GM12878 (cell line): ENCODE measurements around the gene CALN1. TPM values are rescaled to one million over a fixed set of nuclear protein-coding genes. Genes with fewer than 3 reads are reported as not detected.

ENCODE experiments used
- ATAC-seq: fragments of 200-7000 bp; cut with Tn5 transposase; 3 replicates; pipeline ENCODE4 v1.9.1; 2020; ENCODE audit warnings: mild to moderate bottlenecking, moderate library complexity
- BruUV-seq: library from RNA; stranded (reverse); fragments of 400-500 nt; replicated peaks from 2 replicates; lab custom pipeline; 2021; lab: Mats Ljungman, UMichigan
- CTCF ChIA-PET: fragments of 300-600 bp; sonication (Branson Sonifier 250); formaldehyde crosslinking; extraction: SDS; loops from one replicate; lab custom pipeline; 2021; ENCODE audit warnings: inconsistent platforms; lab: Yijun Ruan, JAX
- POLR2A ChIA-PET: fragments of 350-600 bp; formaldehyde crosslinking; extraction: SDS; loops from one replicate; lab custom pipeline; 2021; ENCODE audit warnings: inconsistent platforms; lab: Charles Lee
- RAD21 ChIA-PET: fragments of 300-600 bp; sonication (Branson Sonifier 250); formaldehyde crosslinking; loops from one replicate; lab custom pipeline; 2023; ENCODE audit warnings: antibody characterized with exemption; ENCODE audit not compliant: unreplicated experiment; lab: Charles Lee
- SMC1A ChIA-PET: fragments of 300-600 bp; sonication (Branson Sonifier 250); formaldehyde crosslinking; loops from one replicate; lab custom pipeline; 2023; ENCODE audit not compliant: unreplicated experiment, uncharacterized antibody; lab: Charles Lee
- DNase-seq: peaks from one replicate; pipeline ENCODE4 v3.0.0-alpha.2; 2011; ENCODE audit warnings: low read depth, low spot score
- FAIRE-seq: peaks from 3 replicates; lab custom pipeline; 2011; peaks lifted over from hg19 to GRCh38; lab: Jason Lieb, UNC
- H2AFZ ChIP-seq: 2 replicates; pipeline ENCODE4 v1.6.0; 2011; ENCODE audit warnings: low read depth, low read length, control low read depth; ENCODE audit not compliant: control insufficient read depth
- H3K27ac ChIP-seq: 2 replicates; pipeline ENCODE4 v1.5.1; 2011; ENCODE audit warnings: control low read depth; ENCODE audit not compliant: control insufficient read depth, insufficient read depth
- H3K27me3 ChIP-seq, 2 experiments: replicated peaks in 1 of 2; 2 replicates each; pipeline versions ENCODE4 v1.6.0 to v1.6.1; 2011; ENCODE audit warnings: low read length in 1 of 2; ENCODE audit not compliant: control insufficient read depth in 2 of 2, insufficient read depth in 2 of 2
- H3K36me3 ChIP-seq, 2 experiments: 2 replicates each; pipeline ENCODE4 v1.5.1; 2011; ENCODE audit warnings: low read length in 1 of 2; ENCODE audit not compliant: control insufficient read depth in 2 of 2, insufficient read depth in 2 of 2
- H3K4me1 ChIP-seq: 2 replicates; pipeline ENCODE4 v1.6.1; 2011; ENCODE audit warnings: mild to moderate bottlenecking, low read length, moderate library complexity, mixed read lengths; ENCODE audit not compliant: control insufficient read depth, insufficient read depth
- H3K4me2 ChIP-seq: 2 replicates; pipeline ENCODE4 v1.6.0; 2011; ENCODE audit warnings: control low read depth; ENCODE audit not compliant: control insufficient read depth, insufficient read depth
- H3K4me3 ChIP-seq: fragments of 200-600 bp; sonication (generic); 2 replicates; pipeline ENCODE4 v1.5.1; 2016
- H3K79me2 ChIP-seq: 2 replicates; pipeline ENCODE4 v1.6.0; 2011; ENCODE audit warnings: low read length; ENCODE audit not compliant: control insufficient read depth, insufficient read depth
- H3K9ac ChIP-seq: 2 replicates; pipeline ENCODE4 v1.8.0; 2011; ENCODE audit warnings: low read length, control low read depth, mixed read lengths; ENCODE audit not compliant: control insufficient read depth, insufficient read depth
- H3K9me3 ChIP-seq: replicated peaks from 3 replicates; pipeline ENCODE4 v1.5.1; 2011; ENCODE audit warnings: mild to moderate bottlenecking, low read length; ENCODE audit not compliant: control insufficient read depth, insufficient read depth
- H4K20me1 ChIP-seq: 2 replicates; pipeline ENCODE4 v1.6.0; 2011; ENCODE audit not compliant: control insufficient read depth, insufficient read depth
- BCL3 ChIP-seq: IDR thresholded peaks from 2 replicates; pipeline ENCODE4 v1.6.1; 2011; ENCODE audit warnings: borderline replicate concordance, low read depth, mild to moderate bottlenecking, moderate library complexity, low read length; ENCODE audit not compliant: insufficient read depth, poor library complexity, severe bottlenecking
- CREB1 ChIP-seq: IDR thresholded peaks from 2 replicates; pipeline ENCODE4 v1.6.1; 2012; ENCODE audit warnings: low read depth, mild to moderate bottlenecking, inconsistent platforms
- HCFC1 ChIP-seq: fragments of 150-350 bp; IDR thresholded peaks from 2 replicates; pipeline ENCODE4 v1.6.1; 2014; ENCODE audit warnings: low read length
- ZBTB11 ChIP-seq: fragments of 450-650 bp; formaldehyde crosslinking; IDR thresholded peaks from 2 replicates; pipeline ENCODE4 v1.5.0; 2022; ENCODE audit warnings: mild to moderate bottlenecking, missing genetic modification characterization
- WGBS: methylation state at CpG from one replicate; pipeline ENCODE4 v1.1.6; 2016; ENCODE audit warnings: low lambda C conversion rate; ENCODE audit not compliant: insufficient replicate concordance, insufficient coverage; ENCODE audit errors: missing lambda C conversion rate; 5-methylcytosine and 5-hydroxymethylcytosine counted together
- in situ Hi-C: fragments of 300-500 bp; cut with MboI; formaldehyde crosslinking; loops from 9 replicates; pipeline ENCODE4 v1.14.3; 2018; ENCODE audit warnings: mixed read lengths
- intact Hi-C: fragments of 100-400 bp; cut with micrococcal nuclease; formaldehyde crosslinking; loops from one replicate; pipeline ENCODE4 v1.14.2; 2022; ENCODE audit not compliant: unreplicated experiment
- polyA plus RNA-seq, 11 experiments: library from polyadenylated mRNA; depleted of rRNA in 4 of 11; unstranded in 6 of 11; stranded (reverse) in 5 of 11; fragments of >200 nt; fragmentation: Nextera tagmentation in 4 of 11; fragmentation: Illumina TruSeq in 1 of 11; extraction: Ambion mirVana in 4 of 11; extraction: Trizol in 1 of 11; gene quantifications; 1 replicate in 1 of 11; 2 replicates in 10 of 11; pipeline versions ENCODE4 v1.2.1 to v1.2.3, GENCODE V29; 2011 to 2016; ENCODE audit warnings: inconsistent platforms in 2 of 11, missing spikeins in 2 of 11, low read depth in 1 of 11
- total RNA-seq, 4 experiments: library from RNA; depleted of rRNA in 3 of 4; stranded (reverse); fragments of >200 nt in 3 of 4; fragmentation: Illumina TruSeq in 1 of 4; extraction: Trizol in 1 of 4; gene quantifications; 2 replicates each; pipeline versions ENCODE4 v1.2.1 to v1.2.3, GENCODE V29; 2013 to 2021
- TF ChIP-seq, protein P1 (sequence below): fragments of 450-650 bp; IDR thresholded peaks from 2 replicates; pipeline ENCODE4 v1.6.1; 2017; ENCODE audit warnings: mild to moderate bottlenecking, low read depth, inconsistent platforms; ENCODE audit not compliant: poor library complexity, severe bottlenecking

The CALN1 gene
- total and polyA plus RNA-seq, 10 of the 15 experiments (the other 5 are each of a cell fraction or from before 2014, with no cell fraction given): 0.48 to 15.3 (median 1.6) TPM

DNA sequence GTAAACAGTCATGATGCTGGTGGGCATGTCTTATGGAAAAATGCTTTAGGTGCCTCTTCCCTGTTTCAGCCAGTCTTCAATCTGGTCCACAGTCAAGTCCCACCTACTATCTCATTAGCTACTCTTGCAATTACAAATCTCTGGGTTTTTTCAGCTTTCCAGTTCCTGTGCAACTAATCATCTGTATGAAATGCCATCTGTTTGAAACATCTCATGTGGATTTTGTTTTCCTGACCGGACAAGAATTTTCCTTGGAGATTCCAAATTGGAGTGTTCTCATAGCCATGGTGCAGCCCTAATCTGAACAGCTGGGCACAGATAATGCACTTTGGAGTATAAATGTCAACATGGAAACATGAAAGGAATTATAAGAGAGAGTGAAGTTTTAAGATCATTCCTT is 41.3 kb upstream of the CALN1 start (continued):
- TF ChIP-seq CREB1 (no peak), ZBTB11 (CRISPR knock-in tag) (no peak), HCFC1 (no peak)
- TF ChIP-seq, all 136 proteins: peak for 0

- H3K27me3 ChIP-seq: no peaks in the 10 kb centered on the region
- ATAC-seq: no peak
- ChIA-PET POLR2A (no interaction called here), RAD21 (no interaction called here), CTCF (no interaction called here), SMC1A (no interaction called here)
- intact Hi-C loops: no loop called here
- TF ChIP-seq, protein P1, sequence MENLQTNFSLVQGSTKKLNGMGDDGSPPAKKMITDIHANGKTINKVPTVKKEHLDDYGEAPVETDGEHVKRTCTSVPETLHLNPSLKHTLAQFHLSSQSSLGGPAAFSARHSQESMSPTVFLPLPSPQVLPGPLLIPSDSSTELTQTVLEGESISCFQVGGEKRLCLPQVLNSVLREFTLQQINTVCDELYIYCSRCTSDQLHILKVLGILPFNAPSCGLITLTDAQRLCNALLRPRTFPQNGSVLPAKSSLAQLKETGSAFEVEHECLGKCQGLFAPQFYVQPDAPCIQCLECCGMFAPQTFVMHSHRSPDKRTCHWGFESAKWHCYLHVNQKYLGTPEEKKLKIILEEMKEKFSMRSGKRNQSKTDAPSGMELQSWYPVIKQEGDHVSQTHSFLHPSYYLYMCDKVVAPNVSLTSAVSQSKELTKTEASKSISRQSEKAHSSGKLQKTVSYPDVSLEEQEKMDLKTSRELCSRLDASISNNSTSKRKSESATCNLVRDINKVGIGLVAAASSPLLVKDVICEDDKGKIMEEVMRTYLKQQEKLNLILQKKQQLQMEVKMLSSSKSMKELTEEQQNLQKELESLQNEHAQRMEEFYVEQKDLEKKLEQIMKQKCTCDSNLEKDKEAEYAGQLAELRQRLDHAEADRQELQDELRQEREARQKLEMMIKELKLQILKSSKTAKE: no peak
- TF ChIP-seq BCL3: peak; percentile 68
- H3K4me1 ChIP-seq: no peaks in the 10 kb centered on the region
- H3K9me3 ChIP-seq: no peaks in the 10 kb centered on the region
- no peak for FAIRE-seq
- H4K20me1 ChIP-seq: no peaks in the 10 kb centered on the region
- H3K79me2 ChIP-seq: no peaks in the 10 kb centered on the region
- 39% methylated on average over 16 of the region's 17 CpGs for WGBS
- H3K9ac ChIP-seq: no peak overlapping the region
- no peak overlapping the region for H2AFZ ChIP-seq
- no peak for DNase-seq
- in situ Hi-C loops: no loop called here
- BruUV-seq: no TSS peak
- no peaks in the 10 kb centered on the region for H3K36me3 ChIP-seq
- no peak overlapping the region for H3K4me2 ChIP-seq
- H3K27ac ChIP-seq: no peak overlapping the region
- no peak overlapping the region for H3K4me3 ChIP-seq
Measured at GRCh38 chr7:72447465-72448204, 35.5 kb upstream of the CALN1 start.
